GM23338 (cell line): Measurements from ENCODE around the gene BPIFB1.

Experiments used
- CREB1 ChIP-seq: fragments of 250-450 bp; sonication (Bioruptor Pico); IDR thresholded peaks from 2 replicates; pipeline ENCODE4 v1.5.0; 2020; ENCODE audit warnings: low read depth, mild to moderate bottlenecking, moderate library complexity
- EZH2 ChIP-seq: fragments of 200-600 bp; sonication (generic); IDR thresholded peaks from one replicate; pipeline ENCODE4 v1.8.0; 2017; ENCODE audit warnings: antibody characterized with exemption, mild to moderate bottlenecking, low read depth; ENCODE audit not compliant: unreplicated experiment
- EZH2phosphoT487 ChIP-seq: fragments of 200-600 bp; sonication (generic); IDR thresholded peaks from one replicate; pipeline ENCODE4 v1.8.1; 2018; ENCODE audit warnings: antibody characterized with exemption; ENCODE audit not compliant: unreplicated experiment
- JUNB ChIP-seq: IDR thresholded peaks from one replicate; pipeline ENCODE4 v1.6.1; 2016; ENCODE audit warnings: antibody characterized with exemption; ENCODE audit not compliant: unreplicated experiment
- NANOG ChIP-seq: IDR thresholded peaks from 2 replicates; pipeline ENCODE4 v1.6.1; 2016; ENCODE audit warnings: antibody characterized with exemption, borderline replicate concordance
- POLR2AphosphoS5 ChIP-seq: IDR thresholded peaks from 2 replicates; pipeline ENCODE4 v1.6.1; 2016; ENCODE audit warnings: antibody characterized with exemption, low read depth
- STAT1 ChIP-seq: IDR thresholded peaks from one replicate; pipeline ENCODE4 v1.6.1; 2016; ENCODE audit warnings: antibody characterized with exemption; ENCODE audit not compliant: unreplicated experiment
- ZNF114 ChIP-seq: fragments of 250-450 bp; sonication (Bioruptor Pico); IDR thresholded peaks from 2 replicates; pipeline ENCODE4 v1.5.0; 2020; ENCODE audit warnings: mild to moderate bottlenecking, moderate library complexity
- ZNF331 ChIP-seq: fragments of 250-450 bp; sonication (Bioruptor Pico); IDR thresholded peaks from 2 replicates; pipeline ENCODE4 v1.5.0; 2020; ENCODE audit warnings: low read depth, mild to moderate bottlenecking, moderate library complexity
- ZNF462 ChIP-seq: fragments of 250-450 bp; sonication (Bioruptor Pico); IDR thresholded peaks from 2 replicates; pipeline ENCODE4 v1.5.0; 2020; ENCODE audit warnings: mild to moderate bottlenecking, moderate library complexity
- TF ChIP-seq, protein P1 (sequence below): IDR thresholded peaks from one replicate; pipeline ENCODE4 v1.6.1; 2018; ENCODE audit warnings: antibody characterized with exemption; ENCODE audit not compliant: unreplicated experiment
- TF ChIP-seq, protein P2 (sequence below), 2 experiments: fragments of 200-600 bp in 1 of 2; sonication (generic) in 1 of 2; conservative IDR thresholded peaks; 2 replicates each; pipeline versions ENCODE4 v1.5.1 to v1.6.1; 2016 to 2017; ENCODE audit warnings: antibody characterized with exemption in 2 of 2, low read depth in 2 of 2, mild to moderate bottlenecking in 2 of 2, moderate library complexity in 1 of 2
- TF ChIP-seq, protein P3 (sequence below): IDR thresholded peaks from 2 replicates; pipeline ENCODE4 v1.6.1; 2016; ENCODE audit warnings: antibody characterized with exemption

- TF ChIP-seq, protein P1, sequence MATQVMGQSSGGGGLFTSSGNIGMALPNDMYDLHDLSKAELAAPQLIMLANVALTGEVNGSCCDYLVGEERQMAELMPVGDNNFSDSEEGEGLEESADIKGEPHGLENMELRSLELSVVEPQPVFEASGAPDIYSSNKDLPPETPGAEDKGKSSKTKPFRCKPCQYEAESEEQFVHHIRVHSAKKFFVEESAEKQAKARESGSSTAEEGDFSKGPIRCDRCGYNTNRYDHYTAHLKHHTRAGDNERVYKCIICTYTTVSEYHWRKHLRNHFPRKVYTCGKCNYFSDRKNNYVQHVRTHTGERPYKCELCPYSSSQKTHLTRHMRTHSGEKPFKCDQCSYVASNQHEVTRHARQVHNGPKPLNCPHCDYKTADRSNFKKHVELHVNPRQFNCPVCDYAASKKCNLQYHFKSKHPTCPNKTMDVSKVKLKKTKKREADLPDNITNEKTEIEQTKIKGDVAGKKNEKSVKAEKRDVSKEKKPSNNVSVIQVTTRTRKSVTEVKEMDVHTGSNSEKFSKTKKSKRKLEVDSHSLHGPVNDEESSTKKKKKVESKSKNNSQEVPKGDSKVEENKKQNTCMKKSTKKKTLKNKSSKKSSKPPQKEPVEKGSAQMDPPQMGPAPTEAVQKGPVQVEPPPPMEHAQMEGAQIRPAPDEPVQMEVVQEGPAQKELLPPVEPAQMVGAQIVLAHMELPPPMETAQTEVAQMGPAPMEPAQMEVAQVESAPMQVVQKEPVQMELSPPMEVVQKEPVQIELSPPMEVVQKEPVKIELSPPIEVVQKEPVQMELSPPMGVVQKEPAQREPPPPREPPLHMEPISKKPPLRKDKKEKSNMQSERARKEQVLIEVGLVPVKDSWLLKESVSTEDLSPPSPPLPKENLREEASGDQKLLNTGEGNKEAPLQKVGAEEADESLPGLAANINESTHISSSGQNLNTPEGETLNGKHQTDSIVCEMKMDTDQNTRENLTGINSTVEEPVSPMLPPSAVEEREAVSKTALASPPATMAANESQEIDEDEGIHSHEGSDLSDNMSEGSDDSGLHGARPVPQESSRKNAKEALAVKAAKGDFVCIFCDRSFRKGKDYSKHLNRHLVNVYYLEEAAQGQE: no peak
- TF ChIP-seq, protein P2, sequence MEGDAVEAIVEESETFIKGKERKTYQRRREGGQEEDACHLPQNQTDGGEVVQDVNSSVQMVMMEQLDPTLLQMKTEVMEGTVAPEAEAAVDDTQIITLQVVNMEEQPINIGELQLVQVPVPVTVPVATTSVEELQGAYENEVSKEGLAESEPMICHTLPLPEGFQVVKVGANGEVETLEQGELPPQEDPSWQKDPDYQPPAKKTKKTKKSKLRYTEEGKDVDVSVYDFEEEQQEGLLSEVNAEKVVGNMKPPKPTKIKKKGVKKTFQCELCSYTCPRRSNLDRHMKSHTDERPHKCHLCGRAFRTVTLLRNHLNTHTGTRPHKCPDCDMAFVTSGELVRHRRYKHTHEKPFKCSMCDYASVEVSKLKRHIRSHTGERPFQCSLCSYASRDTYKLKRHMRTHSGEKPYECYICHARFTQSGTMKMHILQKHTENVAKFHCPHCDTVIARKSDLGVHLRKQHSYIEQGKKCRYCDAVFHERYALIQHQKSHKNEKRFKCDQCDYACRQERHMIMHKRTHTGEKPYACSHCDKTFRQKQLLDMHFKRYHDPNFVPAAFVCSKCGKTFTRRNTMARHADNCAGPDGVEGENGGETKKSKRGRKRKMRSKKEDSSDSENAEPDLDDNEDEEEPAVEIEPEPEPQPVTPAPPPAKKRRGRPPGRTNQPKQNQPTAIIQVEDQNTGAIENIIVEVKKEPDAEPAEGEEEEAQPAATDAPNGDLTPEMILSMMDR (conservative IDR thresholded peaks at IDR 0.05; ENCODE audit: low read depth in 2 of 2): no peak
- TF ChIP-seq EZH2: no peak
- TF ChIP-seq JUNB: no peak
- no peak for TF ChIP-seq POLR2AphosphoS5
- TF ChIP-seq NANOG: no peak
- no peak for TF ChIP-seq CREB1 (CRISPR knock-in tag)
- no peak for TF ChIP-seq ZNF114 (CRISPR knock-in tag)
- TF ChIP-seq ZNF331 (CRISPR knock-in tag): no peak
- TF ChIP-seq EZH2phosphoT487: no peak
- TF ChIP-seq, protein P3, sequence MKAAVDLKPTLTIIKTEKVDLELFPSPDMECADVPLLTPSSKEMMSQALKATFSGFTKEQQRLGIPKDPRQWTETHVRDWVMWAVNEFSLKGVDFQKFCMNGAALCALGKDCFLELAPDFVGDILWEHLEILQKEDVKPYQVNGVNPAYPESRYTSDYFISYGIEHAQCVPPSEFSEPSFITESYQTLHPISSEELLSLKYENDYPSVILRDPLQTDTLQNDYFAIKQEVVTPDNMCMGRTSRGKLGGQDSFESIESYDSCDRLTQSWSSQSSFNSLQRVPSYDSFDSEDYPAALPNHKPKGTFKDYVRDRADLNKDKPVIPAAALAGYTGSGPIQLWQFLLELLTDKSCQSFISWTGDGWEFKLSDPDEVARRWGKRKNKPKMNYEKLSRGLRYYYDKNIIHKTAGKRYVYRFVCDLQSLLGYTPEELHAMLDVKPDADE: no peak
- TF ChIP-seq STAT1: no peak
- no peak for TF ChIP-seq ZNF462 (CRISPR knock-in tag)
Measured at GRCh38 chr20:33250666-33251065, 32.3 kb upstream of the BPIFB1 start.
